GM06990 (cell line): ENCODE results near the gene MT1B.

Source experiments
- DNase-seq: peaks from one replicate; pipeline ENCODE4 v3.0.0-alpha.2; 2011; ENCODE audit not compliant: insufficient read length; ENCODE audit errors: extremely low read depth
- H3K27me3 ChIP-seq: replicated peaks from 2 replicates; pipeline ENCODE4 v1.6.0; 2011; ENCODE audit warnings: low read length; ENCODE audit not compliant: control insufficient read depth, insufficient read depth
- H3K36me3 ChIP-seq: 2 replicates; pipeline ENCODE4 v1.5.1; 2011; ENCODE audit warnings: low read length; ENCODE audit not compliant: control insufficient read depth, insufficient read depth
- H3K4me3 ChIP-seq: replicated peaks from 2 replicates; pipeline ENCODE4 v1.5.1; 2011; ENCODE audit warnings: low read depth, mild to moderate bottlenecking, control low read depth, low read length
- CTCF ChIP-seq: IDR thresholded peaks from 2 replicates; pipeline ENCODE4 v1.5.1; 2011; ENCODE audit warnings: low read length, control low read depth, mild to moderate bottlenecking, inconsistent platforms; ENCODE audit not compliant: insufficient read depth, poor library complexity, severe bottlenecking

MT1B gene

GRCh38 chr16:56683424-56684172 is 31.9 kb downstream of the MT1B start:
- no peaks in the 10 kb centered on the region for H3K36me3 ChIP-seq
- no peak overlapping the region; the same call in 1 of the 2 replicates for H3K4me3 ChIP-seq
- TF ChIP-seq CTCF = no peak
- DNase-seq = no peak
- H3K27me3 ChIP-seq = no peaks in the 10 kb centered on the region

GRCh38 chr16:56684256-56684925 is 32.7 kb downstream of the MT1B start:
- H3K4me3 ChIP-seq = no peak overlapping the region
- no peak for TF ChIP-seq CTCF
- H3K36me3 ChIP-seq = no peaks in the 10 kb centered on the region
- no peaks in the 10 kb centered on the region; the same call in 1 of the 2 replicates for H3K27me3 ChIP-seq
- DNase-seq = no peak

GRCh38 chr16:56684926-56685590 is 33.4 kb downstream of the MT1B start:
- DNase-seq = no peak
- H3K36me3 ChIP-seq = no peaks in the 10 kb centered on the region
- H3K27me3 ChIP-seq = no peaks in the 10 kb centered on the region; the same call in none of the 2 replicates
- TF ChIP-seq CTCF = no peak
- no peak overlapping the region for H3K4me3 ChIP-seq

- TF ChIP-seq CTCF = no peak
- Histone ChIP-seq H3K4me3 (no peak overlapping the region), H3K27me3 (no peaks in the 10 kb centered on the region; the same call in none of the 2 replicates), H3K36me3 (no peaks in the 10 kb centered on the region)
- no peak for DNase-seq
Measured at GRCh38 chr16:56686758-56687157, 35.1 kb downstream of the MT1B start.

- H3K27me3 ChIP-seq = no peaks in the 10 kb centered on the region; the same call in none of the 2 replicates
- DNase-seq = no peak
- H3K36me3 ChIP-seq = no peaks in the 10 kb centered on the region
- no peak for TF ChIP-seq CTCF
- no peak overlapping the region for H3K4me3 ChIP-seq
Measured at GRCh38 chr16:56688762-56689161, 37.1 kb downstream of the MT1B start.
